GM04504 (cell line): ENCODE measurements around the gene PPP2R5B.
"Not testable (repeated sequence)": the region's sequence is repeated elsewhere in the genome, so short reads cannot be mapped to it uniquely, and the experiment has no call there.

Experiments
- DNase-seq: peaks from one replicate; pipeline ENCODE4 v3.0.0-alpha.2; 2012; ENCODE audit warnings: low read depth

PPP2R5B gene

DNA sequence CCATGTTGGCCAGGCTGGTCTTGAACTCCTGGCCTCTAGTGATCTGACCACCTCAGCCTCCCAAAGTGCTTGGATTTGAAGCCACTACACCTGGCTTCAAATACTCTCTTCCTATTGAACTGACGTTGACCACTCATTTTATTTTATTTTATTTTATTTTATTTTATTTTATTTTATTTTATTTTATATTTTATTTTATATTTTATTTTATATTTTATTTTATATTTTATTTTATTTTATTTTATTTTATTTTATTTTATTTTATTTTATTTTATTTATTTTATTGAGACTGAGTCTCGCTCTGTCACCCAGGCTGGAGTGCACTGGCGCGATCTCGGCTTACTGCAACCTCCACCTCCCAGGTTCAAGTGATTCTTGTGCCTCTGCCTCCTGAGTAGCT is 58.9 kb downstream of the PPP2R5B start:
- DNase-seq = not testable (repeated sequence)
